H9 (cell line): Measurements from ENCODE around the gene FILIP1. TPM values are rescaled to one million over a fixed set of nuclear protein-coding genes. Genes with fewer than 3 reads are reported as not detected.

ENCODE experiments used
- DNase-seq: peaks from one replicate; pipeline ENCODE4 v3.0.0-alpha.2; 2017
- H2AFZ ChIP-seq: one replicate; pipeline ENCODE4 v1.6.1; 2013; ENCODE audit warnings: mild to moderate bottlenecking, low read length, control low read depth, moderate library complexity
- H2AK5ac ChIP-seq: 2 replicates; pipeline ENCODE4 v1.6.1; 2013; ENCODE audit warnings: low read length, control low read depth, mixed read lengths; ENCODE audit not compliant: insufficient read length
- H2BK120ac ChIP-seq: one replicate; pipeline ENCODE4 v1.6.1; 2013; ENCODE audit warnings: low read depth, mild to moderate bottlenecking, low read length, control low read depth, inconsistent platforms; ENCODE audit not compliant: poor library complexity, severe bottlenecking
- H2BK12ac ChIP-seq: 2 replicates; pipeline ENCODE4 v1.6.1; 2013; ENCODE audit warnings: low read length, control low read depth, mixed read lengths, low read depth; ENCODE audit not compliant: insufficient read length
- H2BK15ac ChIP-seq: 2 replicates; pipeline ENCODE4 v1.6.1; 2013; ENCODE audit warnings: low read depth, low read length, control low read depth
- H2BK20ac ChIP-seq: one replicate; pipeline ENCODE4 v1.6.1; 2013; ENCODE audit warnings: low read depth, mild to moderate bottlenecking, low read length, control low read depth, inconsistent platforms; ENCODE audit not compliant: poor library complexity, severe bottlenecking
- H2BK5ac ChIP-seq: 2 replicates; pipeline ENCODE4 v1.6.1; 2013; ENCODE audit warnings: low read length, control low read depth, mixed read lengths; ENCODE audit not compliant: insufficient read length
- H3K14ac ChIP-seq: 2 replicates; pipeline ENCODE4 v1.6.1; 2013; ENCODE audit warnings: low read length, control low read depth; ENCODE audit not compliant: insufficient read depth
- H3K18ac ChIP-seq: 2 replicates; pipeline ENCODE4 v1.6.1; 2013; ENCODE audit warnings: low read depth, mild to moderate bottlenecking, mixed read lengths, low read length, control low read depth; ENCODE audit not compliant: insufficient read length
- H3K23ac ChIP-seq: 2 replicates; pipeline ENCODE4 v1.6.1; 2013; ENCODE audit warnings: low read length, control low read depth, mixed read lengths, low read depth; ENCODE audit not compliant: insufficient read length
- H3K23me2 ChIP-seq: 2 replicates; pipeline ENCODE4 v1.6.1; 2013; ENCODE audit warnings: low read depth, mild to moderate bottlenecking, mixed read lengths, low read length, control low read depth; ENCODE audit not compliant: insufficient read length, poor library complexity, severe bottlenecking
- H3K27ac ChIP-seq: 2 replicates; pipeline ENCODE4 v1.5.1; 2013; ENCODE audit warnings: low read length, control low read depth, mixed read lengths, low read depth; ENCODE audit not compliant: insufficient read length
- H3K27me3 ChIP-seq: 2 replicates; pipeline ENCODE4 v1.6.1; 2013; ENCODE audit warnings: low read length, control low read depth, inconsistent platforms; ENCODE audit not compliant: insufficient read depth
- H3K4ac ChIP-seq: 2 replicates; pipeline ENCODE4 v1.6.1; 2013; ENCODE audit warnings: low read depth, mild to moderate bottlenecking, control low read depth, inconsistent platforms, low read length, moderate library complexity
- H3K4me1 ChIP-seq: 2 replicates; pipeline ENCODE4 v1.6.1; 2013; ENCODE audit warnings: low read length, control low read depth, inconsistent platforms; ENCODE audit not compliant: insufficient read depth
- H3K4me2 ChIP-seq: 2 replicates; pipeline ENCODE4 v1.6.1; 2013; ENCODE audit warnings: low read length, control low read depth, mixed read lengths; ENCODE audit not compliant: insufficient read length, insufficient read depth
- H3K56ac ChIP-seq: 2 replicates; pipeline ENCODE4 v1.6.1; 2013; ENCODE audit warnings: low read depth, mild to moderate bottlenecking, mixed read lengths, low read length, control low read depth; ENCODE audit not compliant: insufficient read length
- H3K79me1 ChIP-seq: 2 replicates; pipeline ENCODE4 v1.6.1; 2013; ENCODE audit warnings: low read depth, mild to moderate bottlenecking, moderate library complexity, low read length, control low read depth, inconsistent platforms; ENCODE audit not compliant: insufficient read depth, poor library complexity, severe bottlenecking
- H3K79me2 ChIP-seq: 2 replicates; pipeline ENCODE4 v1.6.1; 2013; ENCODE audit warnings: low read length, control low read depth, inconsistent platforms; ENCODE audit not compliant: insufficient read depth
- H3K9ac ChIP-seq: 2 replicates; pipeline ENCODE4 v1.6.1; 2013; ENCODE audit warnings: low read length, control low read depth, mixed read lengths; ENCODE audit not compliant: insufficient read length; ENCODE audit errors: extremely low read depth
- H3K9me3 ChIP-seq: one replicate; pipeline ENCODE4 v1.6.1; 2013; ENCODE audit warnings: low read depth, low read length, inconsistent platforms; ENCODE audit not compliant: control insufficient read depth
- H3T11ph ChIP-seq: one replicate; pipeline ENCODE4 v1.6.1; 2013; ENCODE audit warnings: mild to moderate bottlenecking, low read length, control low read depth, inconsistent platforms
- H4K20me1 ChIP-seq: one replicate; pipeline ENCODE4 v1.6.1; 2013; ENCODE audit not compliant: control insufficient read depth, insufficient read length, insufficient read depth
- H4K5ac ChIP-seq: 2 replicates; pipeline ENCODE4 v1.6.1; 2013; ENCODE audit warnings: low read depth, mild to moderate bottlenecking, mixed read lengths, low read length, control low read depth; ENCODE audit not compliant: insufficient read length
- H4K8ac ChIP-seq: replicated peaks from 2 replicates; pipeline ENCODE4 v1.6.1; 2013; ENCODE audit warnings: low read length, control low read depth, mixed read lengths, low read depth; ENCODE audit not compliant: insufficient read length
- H4K91ac ChIP-seq: 2 replicates; pipeline ENCODE4 v1.6.1; 2013; ENCODE audit warnings: low read depth, mild to moderate bottlenecking, moderate library complexity, mixed read lengths, low read length, control low read depth; ENCODE audit not compliant: insufficient read length
- H3K27ac Mint-ChIP-seq, 3 experiments: 2 replicates in 2 of 3; 3 replicates in 1 of 3; pipeline ENCODE4 v1.8.0; 2020 to 2021; ENCODE audit warnings: mixed read lengths in 3 of 3, mild to moderate bottlenecking in 1 of 3, moderate library complexity in 1 of 3
- H3K27me3 Mint-ChIP-seq: 2 replicates; pipeline ENCODE4 v1.8.0; 2021; ENCODE audit warnings: low read depth, mild to moderate bottlenecking, moderate library complexity, mixed read lengths
- H3K36me3 Mint-ChIP-seq, 3 experiments: 2 replicates in 2 of 3; 3 replicates in 1 of 3; pipeline ENCODE4 v1.8.0; 2020 to 2021; ENCODE audit warnings: low read depth in 3 of 3, mixed read lengths in 3 of 3; ENCODE audit not compliant: insufficient read depth in 1 of 3
- H3K4me1 Mint-ChIP-seq, 2 experiments: 2 replicates each; pipeline ENCODE4 v1.8.0; 2020; ENCODE audit warnings: mixed read lengths in 2 of 2
- H3K4me3 Mint-ChIP-seq, 2 experiments: 2 replicates in 1 of 2; 3 replicates in 1 of 2; pipeline ENCODE4 v1.8.0; 2020 to 2021; ENCODE audit warnings: mild to moderate bottlenecking in 2 of 2, mixed read lengths in 2 of 2, moderate library complexity in 1 of 2
- H3K9me3 Mint-ChIP-seq, 2 experiments: 2 replicates in 1 of 2; 3 replicates in 1 of 2; pipeline ENCODE4 v1.8.0; 2020; ENCODE audit warnings: mild to moderate bottlenecking in 2 of 2, mixed read lengths in 2 of 2, moderate library complexity in 1 of 2
- WGBS: extraction: QIAGEN DNeasy Blood & Tissue Kit; methylation state at CpG from one replicate; pipeline ENCODE4 v1.1.7; 2013; ENCODE audit warnings: missing lambda C conversion rate, low lambda C conversion rate, mixed read lengths; ENCODE audit not compliant: insufficient read length; ENCODE audit errors: extremely low coverage; 5-methylcytosine and 5-hydroxymethylcytosine counted together
- total RNA-seq: library from RNA; stranded (reverse); gene quantifications from 2 replicates; pipeline ENCODE4 v1.2.1, GENCODE V29; 2021
- TF ChIP-seq, protein P1 (sequence below): fragments of 200-600 bp; sonication (generic); conservative IDR thresholded peaks from 3 replicates; pipeline ENCODE4 v1.8.0; 2021; ENCODE audit warnings: antibody characterized with exemption, mild to moderate bottlenecking

FILIP1 gene
- total RNA-seq, 1 experiment from 2014 or later, result 10.5 TPM

GRCh38 chr6:75273009-75273408 is 220.6 kb downstream of the FILIP1 start:
- peaks cover 7% of the 10 kb centered on the region for H3K9me3 ChIP-seq
- H2BK12ac ChIP-seq, result no peak overlapping the region
- peak overlapping the region; percentile 60 for H3K18ac ChIP-seq
- no peak overlapping the region for H4K5ac ChIP-seq
- no peak overlapping the region for H3K4me2 ChIP-seq
- peak overlapping the region; percentile 56; the same call in 1 of the 2 replicates for H3K4ac ChIP-seq
- TF ChIP-seq, protein P1, sequence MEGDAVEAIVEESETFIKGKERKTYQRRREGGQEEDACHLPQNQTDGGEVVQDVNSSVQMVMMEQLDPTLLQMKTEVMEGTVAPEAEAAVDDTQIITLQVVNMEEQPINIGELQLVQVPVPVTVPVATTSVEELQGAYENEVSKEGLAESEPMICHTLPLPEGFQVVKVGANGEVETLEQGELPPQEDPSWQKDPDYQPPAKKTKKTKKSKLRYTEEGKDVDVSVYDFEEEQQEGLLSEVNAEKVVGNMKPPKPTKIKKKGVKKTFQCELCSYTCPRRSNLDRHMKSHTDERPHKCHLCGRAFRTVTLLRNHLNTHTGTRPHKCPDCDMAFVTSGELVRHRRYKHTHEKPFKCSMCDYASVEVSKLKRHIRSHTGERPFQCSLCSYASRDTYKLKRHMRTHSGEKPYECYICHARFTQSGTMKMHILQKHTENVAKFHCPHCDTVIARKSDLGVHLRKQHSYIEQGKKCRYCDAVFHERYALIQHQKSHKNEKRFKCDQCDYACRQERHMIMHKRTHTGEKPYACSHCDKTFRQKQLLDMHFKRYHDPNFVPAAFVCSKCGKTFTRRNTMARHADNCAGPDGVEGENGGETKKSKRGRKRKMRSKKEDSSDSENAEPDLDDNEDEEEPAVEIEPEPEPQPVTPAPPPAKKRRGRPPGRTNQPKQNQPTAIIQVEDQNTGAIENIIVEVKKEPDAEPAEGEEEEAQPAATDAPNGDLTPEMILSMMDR, result no peak
- no peaks in the 10 kb centered on the region for H3K23me2 ChIP-seq
- no peak overlapping the region for H3K56ac ChIP-seq
- H3K27me3 ChIP-seq, result no peaks in the 10 kb centered on the region
- H2AK5ac ChIP-seq, result no peak overlapping the region
- Mint-ChIP-seq H3K27me3 (no peaks in the 10 kb centered on the region), H3K4me3 (no peak overlapping the region), H3K9me3 (peaks cover 0 to 13% of the 10 kb centered on the region in 2 experiments; a peak in 3 of 5 replicates), H3K4me1 (peaks cover 49 to 50% of the 10 kb centered on the region in 2 experiments), H3K36me3 (peaks cover 37 to 73% (median 47%) of the 10 kb centered on the region in 3 experiments), H3K27ac (peak overlapping the region in 1 of 3 experiments; percentile 36; a peak in 2 of 7 replicates)
- H3K9ac ChIP-seq, result no peak overlapping the region
- H3K79me1 ChIP-seq, result peaks cover 9% of the 10 kb centered on the region
- peaks cover 18% of the 10 kb centered on the region; the same call in 1 of the 2 replicates for H3K4me1 ChIP-seq
- H2BK5ac ChIP-seq, result no peak overlapping the region
- no peak overlapping the region for H3K23ac ChIP-seq
- H4K8ac ChIP-seq, result no peak overlapping the region
- H2BK20ac ChIP-seq, result no peak overlapping the region
- H3K27ac ChIP-seq, result peak overlapping the region; percentile 57
- H2BK15ac ChIP-seq, result no peak overlapping the region
- WGBS, result no CpG with 5 or more reads among the region's 4 CpGs
- DNase-seq, result no peak
- no peak overlapping the region for H2AFZ ChIP-seq
- H3K14ac ChIP-seq, result no peak overlapping the region
- no peak overlapping the region for H4K91ac ChIP-seq
- H4K20me1 ChIP-seq, result no peaks in the 10 kb centered on the region
- peak overlapping the region; percentile 71 for H2BK120ac ChIP-seq
- no peak overlapping the region for H3T11ph ChIP-seq
- H3K79me2 ChIP-seq, result peaks cover 24% of the 10 kb centered on the region; the same call in 1 of the 2 replicates
